GM19193 (cell line): ENCODE data around the gene NLN.

Experiments
- POLR2A ChIP-seq: IDR thresholded peaks from 4 replicates; pipeline ENCODE4 v1.6.1; 2011; ENCODE audit not compliant: insufficient read depth, insufficient read length; ENCODE audit errors: extremely low read depth

The NLN gene

GRCh38 chr5:65811885-65812284, 89.9 kb downstream of the NLN start:
- no peak for TF ChIP-seq POLR2A

DNA sequence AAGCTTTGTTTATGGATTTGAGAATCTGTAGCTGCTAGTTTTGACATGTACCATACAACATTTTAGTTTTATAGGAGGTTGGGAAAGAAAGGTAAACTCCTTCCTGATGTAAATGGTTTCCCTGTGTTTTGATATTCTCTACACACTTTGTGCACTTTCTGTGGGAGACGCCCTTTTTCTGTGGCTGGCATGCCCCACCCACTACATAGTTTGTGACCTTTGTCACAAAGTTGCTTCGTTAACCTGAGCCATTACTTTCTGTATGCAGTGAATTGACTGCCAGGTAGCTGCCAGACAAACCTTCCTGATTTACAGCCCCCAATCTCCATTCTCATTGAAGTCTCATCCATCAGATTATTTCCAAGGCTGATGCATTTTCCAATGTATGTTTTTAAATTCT, 90.6 kb downstream of the NLN start:
- TF ChIP-seq POLR2A, result no peak

GRCh38 chr5:65813174-65813573, 91.2 kb downstream of the NLN start:
- TF ChIP-seq POLR2A, result no peak

GRCh38 chr5:65815161-65815560, 93.2 kb downstream of the NLN start:
- TF ChIP-seq POLR2A, result no peak

- TF ChIP-seq POLR2A, result no peak
These were observed 94.7 kb downstream of the NLN start for GRCh38 chr5:65816729-65817128.

- TF ChIP-seq POLR2A, result no peak
These were observed 95.9 kb downstream of the NLN start for GRCh38 chr5:65817931-65818330.

GRCh38 chr5:65818592-65818991, 96.6 kb downstream of the NLN start:
- TF ChIP-seq POLR2A, result no peak

DNA sequence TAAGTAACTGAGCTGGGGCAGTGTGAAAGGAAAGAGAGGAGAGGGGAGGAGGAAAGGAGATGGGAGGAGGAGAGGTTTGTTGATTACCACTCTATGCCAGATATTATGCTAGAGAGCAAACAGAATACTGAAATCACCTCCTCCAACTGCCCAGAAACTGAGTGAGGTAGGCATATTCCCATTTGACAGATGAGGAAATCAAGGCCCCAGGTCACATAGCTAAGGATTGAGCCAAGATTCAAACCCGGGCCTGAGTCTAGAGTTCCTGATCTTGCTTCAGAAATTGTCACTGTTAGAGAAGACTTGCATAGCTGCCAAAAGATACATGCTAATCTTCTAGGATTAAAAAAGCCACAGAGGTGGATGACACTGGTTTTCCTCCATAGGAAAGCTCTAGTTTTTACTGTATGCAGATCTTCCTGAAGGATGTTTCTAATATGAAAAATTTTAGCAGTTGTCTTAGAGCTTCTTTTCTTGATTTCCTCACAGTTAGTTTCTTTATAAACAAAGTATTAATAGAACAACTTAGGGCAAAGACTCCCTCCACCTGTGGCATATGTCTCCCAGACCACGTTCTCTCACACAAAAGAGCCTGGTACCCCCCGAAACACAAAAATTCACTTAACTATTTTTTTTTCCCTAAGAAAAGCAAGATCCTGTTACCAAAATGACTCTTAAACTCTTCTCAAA, 97.4 kb downstream of the NLN start:
- TF ChIP-seq POLR2A, result no peak

GRCh38 chr5:65819905-65820240, 97.9 kb downstream of the NLN start:
- TF ChIP-seq POLR2A, result no peak

DNA sequence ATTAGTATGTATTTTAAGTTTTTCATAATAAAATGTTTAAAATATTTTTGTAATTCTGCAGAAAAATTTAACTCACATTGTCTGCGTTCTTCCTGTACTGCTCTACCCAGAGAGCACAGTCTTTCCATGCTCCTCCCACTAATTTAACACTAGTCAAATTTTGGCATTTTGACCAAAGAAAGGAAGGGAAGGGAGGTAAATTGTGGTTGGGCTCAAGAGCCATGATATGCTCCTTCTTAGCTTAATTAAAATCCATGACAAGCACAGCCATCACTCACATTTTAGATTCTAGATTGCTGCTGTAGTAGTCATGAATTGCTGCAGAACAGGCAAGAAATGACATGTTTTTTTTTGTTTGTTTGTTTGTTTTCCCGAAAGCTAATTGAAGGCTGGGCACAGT, 98.4 kb downstream of the NLN start:
- TF ChIP-seq POLR2A, result no peak

- TF ChIP-seq POLR2A, result no peak
These were observed 100.0 kb downstream of the NLN start for GRCh38 chr5:65821966-65822365.

DNA sequence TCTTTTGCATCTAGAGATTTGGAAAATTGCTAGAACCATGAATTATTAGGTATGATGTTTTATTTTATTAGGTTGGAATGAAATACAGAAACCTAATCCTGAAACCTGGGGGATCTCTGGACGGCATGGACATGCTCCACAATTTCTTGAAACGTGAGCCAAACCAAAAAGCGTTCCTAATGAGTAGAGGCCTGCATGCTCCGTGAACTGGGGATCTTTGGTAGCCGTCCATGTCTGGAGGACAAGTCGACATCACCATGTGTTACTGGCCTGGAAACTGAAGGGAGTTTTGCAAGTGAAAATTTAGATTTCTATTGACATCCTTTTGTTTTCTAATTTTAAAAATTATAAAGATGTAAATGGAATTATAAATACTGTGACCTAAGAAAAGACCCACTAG, 100.7 kb downstream of the NLN start:
- no peak for TF ChIP-seq POLR2A

- no peak for TF ChIP-seq POLR2A
These were observed 101.2 kb downstream of the NLN start for GRCh38 chr5:65823204-65823603.

GRCh38 chr5:65823845-65824445, 101.9 kb downstream of the NLN start:
- no peak for TF ChIP-seq POLR2A

- TF ChIP-seq POLR2A, result no peak
These were observed 103.7 kb downstream of the NLN start for GRCh38 chr5:65825408-65826328.
